ENCODE data around the gene WASHC4.

Gene WASHC4

GRCh38 chr12:105212438-105212837 is 104.9 kb downstream of the WASHC4 start:
- DNase-seq = no peak

GRCh38 chr12:105214148-105214547 is 106.6 kb downstream of the WASHC4 start:
- no peak for DNase-seq

GRCh38 chr12:105214670-105215375 is 107.3 kb downstream of the WASHC4 start:
- no peak for DNase-seq

- DNase-seq = no peak
Observed at GRCh38 chr12:105218434-105218833, 110.9 kb downstream of the WASHC4 start.

Measured in stimulated activated CD4-positive, alpha-beta T cell treated with anti-CD3 and anti-CD28 coated beads, Interleukin-4, amount 100 ng/mL, for 1 hour (primary cell).